B cell (primary cell): ENCODE results near the gene GTF3A. TPM values are rescaled to one million over a fixed set of nuclear protein-coding genes. Genes with fewer than 3 reads are reported as not detected.

Experiments
- ATAC-seq: fragments of 200-7000 bp; cut with Tn5 transposase; one replicate; pipeline ENCODE4 v1.10.0; 2021; ENCODE audit warnings: low read depth, mild to moderate bottlenecking, moderate number of reproducible peaks, moderate library complexity
- CTCF ChIA-PET: fragments of 350-600 bp; sonication (Branson Sonifier 250); formaldehyde crosslinking; loops from one replicate; lab custom pipeline; 2021; ENCODE audit warnings: antibody characterized with exemption, inconsistent platforms; lab: Charles Lee
- POLR2A ChIA-PET: fragments of 350-600 bp; sonication (Branson Sonifier 250); formaldehyde crosslinking; loops from one replicate; lab custom pipeline; 2021; ENCODE audit warnings: antibody characterized with exemption; lab: Charles Lee
- DNase-seq: peaks from one replicate; pipeline ENCODE4 v3.0.0; 2013
- H2AFZ ChIP-seq: 2 replicates; pipeline ENCODE4 v1.6.1; 2012; ENCODE audit warnings: mild to moderate bottlenecking, low read depth, low read length; ENCODE audit not compliant: insufficient read depth, poor library complexity, severe bottlenecking
- H3K27ac ChIP-seq, 2 donors: 1 replicate in 1 of 2; 2 replicates in 1 of 2; pipeline ENCODE4 v1.5.1; 2012 to 2013; ENCODE audit warnings: low read length in 2 of 2, mild to moderate bottlenecking in 2 of 2, moderate library complexity in 1 of 2
- H3K27me3 ChIP-seq, 4 experiments: fragments of 200-600 bp in 1 of 4; sonication (generic) in 1 of 4; replicated peaks in 1 of 4; 1 replicate in 2 of 4; 2 replicates in 2 of 4; pipeline versions ENCODE4 v1.6.1 to v1.7.0; 2013 to 2016; ENCODE audit warnings: low read length in 3 of 4, mild to moderate bottlenecking in 2 of 4, mixed read lengths in 1 of 4, moderate library complexity in 1 of 4; ENCODE audit not compliant: insufficient read depth in 4 of 4, control insufficient read depth in 3 of 4; ENCODE audit errors: control extremely low read depth in 1 of 4
- H3K36me3 ChIP-seq, 2 experiments: replicated peaks in 1 of 2; 1 replicate in 1 of 2; 2 replicates in 1 of 2; pipeline versions ENCODE4 v1.6.1 to v1.7.1; 2013; ENCODE audit warnings: low read length in 1 of 2; ENCODE audit not compliant: insufficient read depth in 2 of 2, control insufficient read depth in 1 of 2; ENCODE audit errors: control extremely low read depth in 1 of 2, extremely low read depth in 1 of 2
- H3K4me1 ChIP-seq, 2 donors: fragments of 200-600 bp in 1 of 2; sonication (generic) in 1 of 2; 1 replicate in 1 of 2; 2 replicates in 1 of 2; pipeline versions ENCODE4 v1.5.1 to v1.6.1; 2013 to 2017; ENCODE audit warnings: low read length in 2 of 2; ENCODE audit not compliant: control insufficient read depth in 2 of 2, insufficient read depth in 2 of 2
- H3K4me2 ChIP-seq: replicated peaks from 2 replicates; pipeline ENCODE3; 2012; ENCODE audit warnings: mild to moderate bottlenecking, low read depth, low read length; ENCODE audit not compliant: poor library complexity, severe bottlenecking
- H3K4me3 ChIP-seq, 5 experiments: fragments of 200-600 bp in 1 of 5; sonication (generic) in 1 of 5; 1 replicate in 3 of 5; 2 replicates in 2 of 5; pipeline versions ENCODE4 v1.5.1 to v1.7.0; 2011 to 2016; ENCODE audit warnings: low read length in 4 of 5, mild to moderate bottlenecking in 4 of 5, low read depth in 2 of 5, control low read depth in 1 of 5, moderate library complexity in 1 of 5; ENCODE audit not compliant: insufficient read depth in 1 of 5; ENCODE audit errors: control extremely low read depth in 1 of 5, extremely low read depth in 1 of 5
- H3K79me2 ChIP-seq: fragments of 200-600 bp; sonication (generic); one replicate; pipeline ENCODE4 v1.6.0; 2016; ENCODE audit warnings: low read length; ENCODE audit not compliant: control insufficient read depth, insufficient read depth
- H3K9ac ChIP-seq: fragments of 200-600 bp; sonication (generic); 2 replicates; pipeline ENCODE4 v1.6.1; 2017; ENCODE audit warnings: mild to moderate bottlenecking, low read length, moderate library complexity
- H3K9me3 ChIP-seq, 3 donors: one replicate each; pipeline versions ENCODE4 v1.6.1 to v1.7.1; 2013; ENCODE audit warnings: low read length in 2 of 3; ENCODE audit not compliant: control insufficient read depth in 2 of 3, insufficient read depth in 1 of 3; ENCODE audit errors: control extremely low read depth in 1 of 3
- H4K20me1 ChIP-seq: 2 replicates; pipeline ENCODE4 v1.6.0; 2012; ENCODE audit warnings: mild to moderate bottlenecking, low read length; ENCODE audit not compliant: insufficient read depth, control insufficient read depth, poor library complexity, severe bottlenecking
- H3K27ac Mint-ChIP-seq: one replicate; pipeline ENCODE4 v1.8.0; 2021; ENCODE audit warnings: mixed read lengths
- H3K27me3 Mint-ChIP-seq: one replicate; pipeline ENCODE4 v1.8.0; 2021; ENCODE audit warnings: mixed read lengths
- H3K4me1 Mint-ChIP-seq: one replicate; pipeline ENCODE4 v1.8.0; 2021; ENCODE audit warnings: mixed read lengths
- H3K4me3 Mint-ChIP-seq: one replicate; pipeline ENCODE4 v1.8.0; 2021; ENCODE audit warnings: mixed read lengths
- H3K9me3 Mint-ChIP-seq: one replicate; pipeline ENCODE4 v1.8.0; 2022; ENCODE audit warnings: mixed read lengths; ENCODE audit not compliant: insufficient read depth
- CTCF ChIP-seq: fragments of 200-600 bp; IDR thresholded peaks from one replicate; pipeline ENCODE4 v1.8.0; 2022; ENCODE audit warnings: antibody characterized with exemption, mild to moderate bottlenecking
- EZH2 ChIP-seq: IDR thresholded peaks from 2 replicates; pipeline ENCODE4 v1.6.1; 2012; ENCODE audit warnings: borderline replicate concordance, low read depth, mild to moderate bottlenecking, moderate library complexity, low read length; ENCODE audit not compliant: insufficient read depth, poor library complexity, severe bottlenecking
- WGBS: methylation state at CpG from one replicate; pipeline ENCODE4 v1.1.5; 2013; ENCODE audit warnings: missing lambda C conversion rate; ENCODE audit not compliant: insufficient coverage; 5-methylcytosine and 5-hydroxymethylcytosine counted together
- intact Hi-C: fragments of 100-400 bp; cut with micrococcal nuclease; formaldehyde crosslinking; loops from one replicate; pipeline ENCODE4 v1.10.0; 2022
- polyA plus RNA-seq: library from polyadenylated mRNA; depleted of rRNA; stranded (reverse); fragments of >200 nt; gene quantifications from 2 replicates; pipeline ENCODE4 v1.2.3, GENCODE V29; 2012
- total RNA-seq, 2 donors: library from RNA; stranded (reverse); fragments of 120-200 nt in 1 of 2; gene quantifications; 1 replicate in 1 of 2; 2 replicates in 1 of 2; pipeline versions ENCODE4 v1.2.3 to v1.2.4, GENCODE V29; 2013 to 2022

GTF3A gene
- total and polyA plus RNA-seq, 2 donors (not counting 1 experiment from before 2014, with no cell fraction given) = 122 to 169 TPM

GRCh38 chr13:27455331-27455855 is 31.0 kb downstream of the GTF3A start:
- ATAC-seq (no peak), DNase-seq (peak; percentile 45)
- Histone ChIP-seq H3K9me3 (peaks cover 0 to 3% (median 0%) of the 10 kb centered on the region in 3 donors), H4K20me1 (no peaks in the 10 kb centered on the region), H3K36me3 (no peaks in the 10 kb centered on the region), H3K4me1 (peaks cover 22% of the 10 kb centered on the region in 2 donors), H3K27ac (peak overlapping the region; percentile 49 to 68), H3K27me3 (no peaks in the 10 kb centered on the region), H3K79me2 (no peaks in the 10 kb centered on the region), H2AFZ (peak overlapping the region; percentile 98), H3K4me2 (peak overlapping the region; percentile 97), H3K9ac (peak overlapping the region; percentile 75), H3K4me3 (peak overlapping the region; percentile 8 to 86 (median 56))
- no peaks in the 10 kb centered on the region for H3K27me3 Mint-ChIP-seq
- H3K4me1 Mint-ChIP-seq = peaks cover 25% of the 10 kb centered on the region
- no peaks in the 10 kb centered on the region for H3K9me3 Mint-ChIP-seq
- CTCF ChIA-PET = interaction anchor here (0.6 to 2.8 kb wide), 12 partner anchors 10 to 753 kb away, joined by 3 to 19 read pairs (median 3); no protein-coding TSS in a partner anchor
- peak overlapping the region; percentile 95 for H3K27ac Mint-ChIP-seq
- TF ChIP-seq EZH2 (no peak), CTCF (no peak)
- POLR2A ChIA-PET = interaction anchor here (0.6 to 0.7 kb wide), 2 partner anchors 67 to 162 kb away, joined by 3 to 7 read pairs; no protein-coding TSS in a partner anchor
- WGBS = 0% methylated on average over 4 of the region's 5 CpGs
- peak overlapping the region; percentile 94 for H3K4me3 Mint-ChIP-seq
- intact Hi-C loops = loop anchor here (1.0 kb wide), 1 partner anchor 28 kb away; no protein-coding TSS in a partner anchor

GRCh38 chr13:27461940-27462584 is 37.6 kb downstream of the GTF3A start:
- H3K4me3 Mint-ChIP-seq = no peak overlapping the region
- H3K4me2 ChIP-seq = no peak overlapping the region
- 59% methylated on average over 9 of the region's 12 CpGs for WGBS

More at GRCh38 chr13:27461940-27462584, 37.6 kb downstream of the GTF3A start:
- no peaks in the 10 kb centered on the region for H3K79me2 ChIP-seq
- no peaks in the 10 kb centered on the region for H3K36me3 ChIP-seq
- no peaks in the 10 kb centered on the region for H4K20me1 ChIP-seq
- ChIA-PET CTCF (interaction anchor here (0.6 to 1.2 kb wide), 2 partner anchors 11 to 21 kb away, joined by 3 read pairs; no protein-coding TSS in a partner anchor), POLR2A (interaction anchor here (0.9 kb wide), 1 partner anchor 18 kb away, joined by 5 read pairs; no protein-coding TSS in a partner anchor)
- peaks cover 0 to 3% (median 0%) of the 10 kb centered on the region in 3 donors for H3K9me3 ChIP-seq
- no peaks in the 10 kb centered on the region for H3K27me3 Mint-ChIP-seq
- DNase-seq (peak; percentile 41), ATAC-seq (peak; percentile 41)
- H3K9me3 Mint-ChIP-seq = no peaks in the 10 kb centered on the region
- intact Hi-C loops = no loop called here
- H3K27ac ChIP-seq = no peak overlapping the region
- peaks cover 13% of the 10 kb centered on the region for H3K4me1 Mint-ChIP-seq
- no peak overlapping the region for H2AFZ ChIP-seq
- H3K4me1 ChIP-seq = peaks cover 6 to 10% of the 10 kb centered on the region in 2 donors
- no peak overlapping the region for H3K4me3 ChIP-seq
- H3K9ac ChIP-seq = no peak overlapping the region
- H3K27me3 ChIP-seq = no peaks in the 10 kb centered on the region
- no peak overlapping the region for H3K27ac Mint-ChIP-seq
- TF ChIP-seq EZH2 (no peak), CTCF (no peak)
